ENCODE results near the gene CEP78.

Gene CEP78

GRCh38 chr9:78235762-78236550, at the start of gene CEP78:
CEP78 (plus strand) TSS chr9:78236075; CDS start chr9:78236351, 276 bp downstream.
- H3K27ac ChIP-seq, result peak within 1 kb of the TSS; percentile 62

GRCh38 chr9:78187763-78188484, 48.0 kb upstream of the CEP78 start:
- no peaks in the 10 kb centered on the region for H3K27me3 ChIP-seq
- H3K36me3 ChIP-seq, result no peaks in the 10 kb centered on the region
- no peak for TF ChIP-seq CTCF (IDR thresholded peaks at IDR 0.05)
- H3K9me3 ChIP-seq, result no peaks in the 10 kb centered on the region
- H3K4me1 ChIP-seq (ENCODE audit: control insufficient read depth in 1 of 2, insufficient read depth in 1 of 2, low read depth in 1 of 2, low read length in 1 of 2), result no peaks in the 10 kb centered on the region
- H3K4me3 ChIP-seq (ENCODE audit: low read depth in 1 of 2, low read length in 1 of 2), result no peak overlapping the region
- H3K27ac ChIP-seq, result no peak overlapping the region

More at GRCh38 chr9:78235762-78236550, at the start of gene CEP78:
- H3K4me3 ChIP-seq (ENCODE audit: low read depth in 1 of 2, low read length in 1 of 2), result peak within 1 kb of the TSS; percentile 80 to 90
- peak; percentile 1 for TF ChIP-seq CTCF (IDR thresholded peaks at IDR 0.05)
- no peaks in the 10 kb centered on the region for H3K36me3 ChIP-seq
- H3K4me1 ChIP-seq (ENCODE audit: control insufficient read depth in 1 of 2, insufficient read depth in 1 of 2, low read depth in 1 of 2, low read length in 1 of 2), result peaks cover 15 to 16% of the 10 kb centered on the region in 2 experiments
- H3K9me3 ChIP-seq, result no peaks in the 10 kb centered on the region
- no peaks in the 10 kb centered on the region for H3K27me3 ChIP-seq

- Histone ChIP-seq H3K4me1 (ENCODE audit: control insufficient read depth in 1 of 2, insufficient read depth in 1 of 2, low read depth in 1 of 2, low read length in 1 of 2) (no peaks in the 10 kb centered on the region), H3K27ac (no peak overlapping the region), H3K9me3 (no peaks in the 10 kb centered on the region), H3K27me3 (no peaks in the 10 kb centered on the region), H3K4me3 (ENCODE audit: low read depth in 1 of 2, low read length in 1 of 2) (no peak overlapping the region), H3K36me3 (no peaks in the 10 kb centered on the region)
- TF ChIP-seq CTCF (IDR thresholded peaks at IDR 0.05), result no peak
These were observed 47.3 kb upstream of the CEP78 start for GRCh38 chr9:78188594-78188993.

GRCh38 chr9:78189001-78189400, 46.9 kb upstream of the CEP78 start:
- H3K27ac ChIP-seq, result no peak overlapping the region
- TF ChIP-seq CTCF (IDR thresholded peaks at IDR 0.05), result no peak
- no peaks in the 10 kb centered on the region for H3K4me1 ChIP-seq (ENCODE audit: control insufficient read depth in 1 of 2, insufficient read depth in 1 of 2, low read depth in 1 of 2, low read length in 1 of 2)

GRCh38 chr9:78189461-78189860, 46.4 kb upstream of the CEP78 start:
- Histone ChIP-seq H3K36me3 (no peaks in the 10 kb centered on the region), H3K4me3 (ENCODE audit: low read depth in 1 of 2, low read length in 1 of 2) (no peak overlapping the region), H3K9me3 (no peaks in the 10 kb centered on the region), H3K27me3 (no peaks in the 10 kb centered on the region), H3K27ac (no peak overlapping the region), H3K4me1 (ENCODE audit: control insufficient read depth in 1 of 2, insufficient read depth in 1 of 2, low read depth in 1 of 2, low read length in 1 of 2) (no peaks in the 10 kb centered on the region)
- no peak for TF ChIP-seq CTCF (IDR thresholded peaks at IDR 0.05)

More at GRCh38 chr9:78189001-78189400, 46.9 kb upstream of the CEP78 start:
- Histone ChIP-seq H3K36me3 (no peaks in the 10 kb centered on the region), H3K27me3 (no peaks in the 10 kb centered on the region), H3K4me3 (ENCODE audit: low read depth in 1 of 2, low read length in 1 of 2) (no peak overlapping the region), H3K9me3 (no peaks in the 10 kb centered on the region)
